Frontal cortex (tissue), 4 donors: ENCODE measurements around the gene WNT3A. TPM values are rescaled to one million over a fixed set of nuclear protein-coding genes. Genes with fewer than 3 reads are reported as not detected.

Source experiments
- DNase-seq, 2 donors: peaks; one replicate each; pipeline ENCODE4 v3.0.0; 2012; ENCODE audit warnings: low spot score in 2 of 2
- FAIRE-seq: peaks from 2 replicates; lab custom pipeline; 2012; peaks lifted over from hg19 to GRCh38; lab: Jason Lieb, UNC
- total RNA-seq: library from RNA; depleted of rRNA; stranded (reverse); fragments of >200 nt; gene quantifications from one replicate; pipeline ENCODE4 v1.2.3, GENCODE V29; 2014
- donor health status: control.
- donor health status: control.
- donor health status: control.

WNT3A gene
- total RNA-seq, 1 donor from 2014 or later: not detected

DNA sequence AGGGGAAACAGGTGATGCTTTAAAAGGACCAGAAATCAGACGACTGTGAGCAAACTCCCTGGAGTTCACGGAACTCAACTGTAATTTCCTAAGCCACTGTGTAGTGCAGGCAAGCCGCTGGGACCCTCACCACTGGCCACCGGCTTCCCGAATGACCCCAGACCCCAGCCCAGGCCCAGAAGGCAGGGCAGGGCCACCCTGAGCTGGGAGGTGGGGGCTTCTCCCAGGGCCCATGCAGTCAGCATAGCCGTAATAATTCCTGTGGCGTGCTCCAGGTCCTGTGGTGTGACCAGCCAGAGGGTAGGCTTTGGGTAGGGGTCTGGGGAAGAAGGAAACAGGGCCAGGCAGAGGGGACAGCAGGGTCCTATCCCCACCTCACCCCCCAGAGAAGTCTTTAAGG is 72.2 kb downstream of the WNT3A start:
- DNase-seq (no peak), FAIRE-seq (no peak)

GRCh38 chr1:228079601-228080263 is 72.9 kb downstream of the WNT3A start:
- no peak for FAIRE-seq

GRCh38 chr1:228081144-228081543 is 74.3 kb downstream of the WNT3A start:
- no peak for FAIRE-seq
- no peak for DNase-seq

More at GRCh38 chr1:228079601-228080263, 72.9 kb downstream of the WNT3A start:
- DNase-seq: no peak

DNA sequence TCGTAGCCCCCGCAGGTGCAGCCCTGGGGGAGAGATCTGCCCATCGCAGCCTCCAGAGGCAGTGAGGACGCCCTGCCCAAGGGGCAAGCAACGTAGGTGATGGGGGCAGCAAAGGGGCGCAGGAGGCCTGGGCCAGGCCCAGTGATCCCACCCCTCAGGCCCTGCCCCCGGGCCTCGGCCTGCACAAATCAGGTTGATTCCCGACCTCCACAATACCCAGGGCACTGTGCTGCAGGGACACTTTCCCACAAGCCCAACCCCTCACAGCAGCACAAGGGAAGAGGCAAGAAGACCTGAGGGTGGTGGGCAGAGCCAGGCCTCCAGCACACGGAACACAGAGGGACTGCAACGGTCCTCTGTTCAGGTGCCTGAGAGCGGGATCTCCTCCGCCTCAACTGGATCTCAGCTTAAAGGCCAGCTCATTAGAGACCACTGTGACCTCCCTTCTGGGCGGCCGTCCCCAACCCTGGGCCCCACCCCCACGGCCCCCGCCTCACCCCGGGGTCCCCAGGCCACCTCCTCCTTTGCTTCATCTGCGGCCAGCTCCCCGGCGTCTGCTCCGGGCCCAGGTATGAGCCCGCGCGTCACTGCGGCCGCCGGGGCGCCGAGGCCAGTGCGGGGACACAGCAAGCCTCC is 74.9 kb downstream of the WNT3A start:
- DNase-seq (no peak), FAIRE-seq (no peak)

DNA sequence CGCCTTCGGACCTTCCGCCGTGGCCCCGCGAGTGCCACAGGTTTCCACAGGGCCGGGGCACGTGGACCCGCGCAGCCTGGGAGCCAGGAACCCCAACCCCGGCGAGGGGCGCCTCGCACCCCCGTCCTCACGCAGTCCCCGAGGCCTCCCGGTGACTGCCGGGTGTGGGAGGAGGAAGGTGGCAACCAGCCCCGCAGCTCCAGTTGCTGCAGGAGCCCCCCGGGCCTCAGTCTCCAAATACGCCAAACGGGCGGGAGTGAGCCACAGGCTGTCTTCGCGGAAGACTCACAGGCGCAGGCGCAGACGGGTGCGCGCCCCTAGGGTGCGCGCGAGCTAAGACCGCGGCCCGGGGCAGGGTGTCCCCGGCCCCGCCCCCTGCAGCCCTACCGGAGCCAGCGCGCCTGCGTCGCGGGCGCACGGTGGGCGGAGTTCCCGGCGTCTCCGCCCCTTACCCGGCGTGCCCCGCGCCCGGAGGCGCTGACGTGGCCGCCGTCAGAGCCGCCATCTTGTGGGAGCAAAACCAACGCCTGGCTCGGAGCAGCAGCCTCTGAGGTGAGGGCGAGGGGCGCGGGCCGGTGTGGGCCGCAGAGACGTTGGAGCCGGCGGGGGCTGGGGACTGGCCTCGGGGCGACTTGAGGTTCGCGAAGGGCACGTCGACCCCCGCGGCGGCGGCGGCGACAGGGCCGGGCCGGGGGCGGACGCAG is 75.6 kb downstream of the WNT3A start, which contains the start of gene ARF1:
Gene ARF1, plus strand, starts transcription at position 495 of the 704 bp plus-strand sequence. CDS start 14,407 bp downstream, outside the sequence.
- peak; percentile 99 for DNase-seq
- FAIRE-seq: no peak

DNA sequence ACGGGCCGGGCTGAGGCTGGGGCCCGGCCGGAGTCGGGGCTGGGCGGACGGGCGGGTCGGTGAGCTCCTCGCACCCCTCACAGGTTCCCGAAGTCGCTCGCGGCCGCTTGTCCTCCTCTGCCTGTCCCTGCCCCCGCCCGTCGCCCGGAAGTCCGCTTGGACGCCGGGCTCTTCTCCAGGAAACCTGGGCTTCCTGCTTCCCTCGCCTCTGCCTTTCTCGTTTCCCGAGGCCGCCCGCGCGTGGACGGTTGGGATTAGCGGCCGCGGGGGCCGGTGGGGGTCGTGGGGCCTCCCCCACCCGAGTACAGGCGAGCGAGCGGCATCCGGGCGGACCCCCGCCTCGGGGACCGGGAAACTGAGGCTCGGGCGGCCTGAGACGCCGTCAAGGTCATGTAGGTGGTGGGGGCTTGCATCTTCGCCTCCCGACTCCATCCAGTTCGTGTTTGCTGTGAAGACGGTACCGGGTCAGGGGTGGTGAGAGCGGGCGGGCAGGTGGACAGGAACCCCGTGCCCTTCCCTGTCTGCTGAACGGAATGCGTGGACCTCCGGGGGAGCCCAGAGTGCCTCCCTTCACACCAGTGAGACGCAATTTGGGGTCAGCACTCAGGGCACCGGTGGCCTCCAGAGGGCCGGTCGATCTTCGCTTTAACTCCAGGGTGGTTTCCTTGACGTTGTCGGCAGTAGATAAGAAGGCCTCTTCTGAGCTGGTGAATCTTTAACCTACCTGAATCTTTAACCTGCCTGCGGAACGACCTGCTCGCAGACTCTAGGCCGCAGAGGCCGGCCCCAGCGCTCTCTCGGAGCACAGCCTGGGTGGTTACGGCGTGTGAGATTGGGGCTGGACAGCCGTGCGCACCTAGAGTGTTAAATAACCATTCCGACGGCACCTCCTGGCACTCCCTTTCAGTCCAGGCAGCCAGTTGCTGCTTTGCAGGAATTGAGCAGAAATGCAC is 76.4 kb downstream of the WNT3A start:
- DNase-seq (peak; percentile 67 to 77), FAIRE-seq (no peak)

- FAIRE-seq: no peak
- no peak for DNase-seq
Measured at GRCh38 chr1:228083871-228084278, 77.1 kb downstream of the WNT3A start.

DNA sequence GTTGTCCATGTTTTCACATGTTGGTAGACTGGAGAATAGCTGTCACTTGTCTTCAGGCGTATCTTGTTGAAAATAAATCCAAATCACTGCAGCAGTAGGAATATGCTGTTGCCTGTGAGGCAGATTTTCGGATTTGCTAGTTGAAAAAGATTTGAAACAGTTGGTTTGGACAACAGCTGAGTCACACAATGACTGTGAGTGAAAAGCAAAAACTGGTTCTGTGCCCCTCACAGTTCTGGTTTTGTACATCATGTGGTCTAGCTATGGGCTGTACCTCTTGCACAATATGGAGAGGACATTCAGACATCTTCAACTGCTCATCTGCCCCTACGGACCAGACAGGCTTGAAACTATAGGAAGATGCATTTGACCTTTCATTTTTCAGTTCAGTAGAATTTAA is 77.5 kb downstream of the WNT3A start:
- FAIRE-seq (no peak), DNase-seq (no peak)

DNA sequence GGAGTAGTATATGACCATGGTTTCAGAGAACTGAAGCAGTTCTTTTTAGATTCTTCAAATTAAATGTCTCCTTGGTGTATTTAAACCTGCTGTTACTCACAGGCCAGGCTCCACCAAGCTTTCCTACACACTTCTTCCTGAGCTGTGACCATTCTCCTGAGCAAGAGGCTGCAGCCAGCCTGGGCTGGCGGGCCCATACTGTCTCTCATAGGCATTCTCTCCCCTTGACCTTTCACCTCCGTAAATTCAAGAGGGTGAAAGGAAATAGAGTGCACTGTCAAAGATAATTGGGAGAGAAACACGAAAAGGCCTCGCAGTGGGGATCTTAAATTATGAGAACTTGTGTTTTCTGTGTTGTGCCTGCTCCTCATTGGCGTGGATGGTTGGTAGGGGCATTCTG is 78.0 kb downstream of the WNT3A start:
- DNase-seq (no peak), FAIRE-seq (no peak)

- no peak for DNase-seq
- FAIRE-seq: no peak
Measured at GRCh38 chr1:228085287-228085951, 78.6 kb downstream of the WNT3A start.

DNA sequence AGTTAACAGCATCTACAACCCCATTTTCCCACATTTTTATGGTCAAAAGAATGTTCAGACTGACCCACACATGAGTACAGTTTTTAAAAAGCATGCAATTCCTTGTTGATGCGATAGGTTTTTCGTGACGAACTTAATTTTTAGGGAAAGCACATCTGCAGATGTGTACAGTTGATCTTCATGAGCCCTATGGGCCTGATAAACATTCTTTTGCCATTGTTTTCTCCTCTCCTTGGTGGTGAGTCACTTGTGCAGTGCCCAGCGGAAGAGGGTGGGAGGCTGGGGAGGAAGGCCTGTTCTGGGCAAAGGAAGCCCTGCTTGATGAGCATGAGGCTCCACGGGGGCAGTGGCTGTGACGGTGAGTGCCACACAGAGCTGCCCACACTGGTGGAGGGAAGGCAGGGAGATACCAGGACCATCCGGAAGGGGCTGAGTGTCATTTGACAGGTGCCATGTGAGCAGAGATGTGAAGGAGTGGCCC is 81.0 kb downstream of the WNT3A start:
- no peak for FAIRE-seq

DNA sequence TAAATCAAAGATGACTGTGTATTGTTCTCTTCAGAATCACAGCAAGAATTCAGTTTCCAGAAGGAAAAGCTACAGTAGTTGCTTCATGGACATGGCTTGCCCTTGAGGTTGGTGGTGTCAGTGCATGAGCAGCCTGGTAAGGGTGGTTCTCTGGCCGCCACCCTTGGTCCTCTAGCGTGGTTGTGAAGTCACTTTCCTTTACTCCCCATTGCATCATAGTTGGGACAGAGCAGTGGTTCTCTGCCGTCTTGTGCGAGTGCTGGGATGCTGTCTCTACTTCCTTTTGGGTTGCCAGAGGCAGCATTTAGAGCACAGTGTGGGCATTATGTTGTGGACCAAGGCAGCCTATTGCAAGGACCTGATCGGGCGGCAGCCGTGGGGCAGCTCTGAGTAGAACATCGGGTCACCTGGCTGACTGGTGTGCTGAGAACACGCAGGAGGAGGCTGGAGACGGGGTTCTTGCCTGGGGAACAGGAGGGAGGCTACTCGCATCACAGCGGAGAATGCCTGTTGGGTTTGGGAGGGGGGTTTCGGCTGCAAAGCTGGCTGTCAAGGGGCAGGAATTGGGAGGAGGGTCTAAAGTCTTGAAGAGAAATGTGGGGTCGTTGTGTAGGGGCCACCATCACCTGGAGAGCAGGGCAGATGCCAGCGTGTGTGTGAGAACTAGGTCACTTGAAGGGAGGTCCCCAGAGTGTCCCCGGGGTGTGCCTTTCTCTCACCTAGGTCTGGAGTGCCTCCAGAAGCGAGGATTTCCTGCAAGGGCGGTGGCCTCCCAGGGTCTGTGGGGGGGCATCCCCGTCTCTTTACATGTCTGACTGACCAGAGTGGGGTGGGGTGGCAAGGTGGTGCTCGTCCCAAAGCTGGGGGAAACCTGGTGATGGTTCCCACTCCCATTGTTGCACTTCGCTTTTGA is 82.0 kb downstream of the WNT3A start:
- no peak for DNase-seq

More for the DNA sequence above, 81.0 kb downstream of the WNT3A start:
- DNase-seq: peak in 1 of 2 donors; percentile 55

GRCh38 chr1:228089519-228090380 is 83.0 kb downstream of the WNT3A start:
- DNase-seq: no peak
- no peak for FAIRE-seq

More for the DNA sequence above, 82.0 kb downstream of the WNT3A start:
- no peak for FAIRE-seq

GRCh38 chr1:228090613-228091081 is 83.8 kb downstream of the WNT3A start:
- FAIRE-seq (no peak), DNase-seq (peak in 1 of 2 donors; percentile 47)

DNA sequence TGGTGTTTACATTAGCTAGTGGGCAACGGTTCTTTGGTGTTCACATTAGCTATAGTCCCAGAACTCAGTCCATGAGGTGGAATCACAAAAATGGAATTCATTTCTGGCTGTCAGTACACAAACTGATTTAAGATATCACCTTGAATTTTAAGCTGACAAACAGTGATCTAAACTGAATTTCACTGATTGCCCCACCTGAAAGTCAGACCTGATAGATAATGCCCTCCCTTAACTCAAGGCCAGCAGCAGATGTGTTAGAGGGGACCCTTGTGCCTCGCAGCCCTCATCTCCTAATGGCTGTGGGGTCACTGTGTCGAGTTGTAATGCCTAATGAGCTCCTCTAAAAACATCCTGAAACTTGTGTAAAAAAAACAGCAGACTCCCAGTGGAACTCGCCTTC is 84.3 kb downstream of the WNT3A start:
- no peak for DNase-seq
- FAIRE-seq: no peak

DNA sequence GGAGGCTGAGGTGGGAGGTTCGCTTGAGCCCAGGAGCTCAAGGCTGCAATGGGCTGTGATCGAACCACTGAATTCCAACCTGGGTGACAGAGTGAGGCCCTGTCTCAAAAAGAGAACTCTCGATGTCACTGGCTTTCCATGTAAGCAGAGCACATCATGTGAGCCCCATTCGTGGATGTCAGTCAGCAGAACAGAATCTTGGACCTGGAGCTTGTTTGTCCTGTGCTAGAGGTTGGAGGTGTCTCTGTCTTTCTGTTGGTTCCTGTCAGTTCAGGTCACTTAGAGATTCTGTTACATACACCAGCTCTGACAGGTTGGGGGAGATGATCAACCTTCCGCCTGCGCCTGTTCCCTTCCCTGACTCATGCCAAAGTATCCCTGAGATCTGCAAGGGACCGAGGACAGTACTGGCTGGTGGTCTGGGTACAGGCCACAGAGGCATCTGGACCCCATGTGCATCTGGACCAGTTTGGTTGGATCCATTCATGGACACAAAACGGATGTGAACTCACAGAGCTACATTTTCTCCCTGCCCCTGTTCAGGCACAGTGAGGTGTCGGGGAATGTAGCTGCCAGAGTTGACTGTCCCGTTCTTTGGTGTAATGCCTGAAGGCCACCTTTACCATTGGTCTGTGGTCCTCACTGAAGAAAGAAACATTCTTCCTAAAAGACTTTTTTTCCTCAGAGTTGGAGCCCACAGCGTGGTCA is 85.7 kb downstream of the WNT3A start:
- no peak for DNase-seq
- FAIRE-seq: no peak
